Measurements from ENCODE around the gene ADCY5.
A peak's percentile ranks its signal among the peaks of the same experiment; 100 is the strongest.

Gene ADCY5

DNA sequence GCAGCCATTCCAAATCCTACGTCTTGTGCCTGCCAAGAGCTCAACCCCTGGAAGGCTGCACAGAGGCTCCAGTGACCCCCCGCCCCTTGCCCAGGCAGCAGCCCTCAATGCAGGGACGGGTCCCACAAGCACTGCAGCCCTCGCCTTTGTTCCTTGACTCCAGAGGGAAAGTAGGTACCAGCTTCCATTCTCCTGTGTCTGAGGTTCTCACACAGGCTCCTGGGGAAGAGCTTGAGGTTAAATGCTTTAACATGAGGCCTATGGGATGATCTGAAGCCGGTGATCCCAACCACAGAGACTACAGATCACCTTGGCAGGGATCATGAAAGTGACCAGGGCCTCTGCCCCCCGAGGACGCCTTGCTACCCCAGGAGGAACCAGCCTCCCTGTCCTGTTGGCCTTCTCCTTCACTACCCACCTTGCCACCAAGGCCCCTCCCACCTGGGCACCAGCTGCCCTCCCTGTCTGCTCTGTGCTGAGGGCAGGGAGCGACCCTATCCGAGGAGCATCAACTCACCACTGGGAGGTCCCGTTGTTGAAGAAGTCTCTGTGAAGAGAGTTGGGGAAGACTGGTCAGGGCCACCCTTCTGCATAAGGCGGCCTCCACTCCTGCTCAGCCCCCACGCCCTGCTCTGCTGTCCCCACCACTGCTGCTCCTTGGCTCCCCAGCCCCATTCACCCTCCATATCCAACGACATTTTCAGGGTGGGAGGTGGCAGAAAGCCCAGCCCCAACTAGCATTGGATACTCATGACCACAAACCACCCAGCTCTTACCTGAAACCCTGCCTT is 151.9 kb downstream of the ADCY5 start:
- DNase-seq = no peak

DNA sequence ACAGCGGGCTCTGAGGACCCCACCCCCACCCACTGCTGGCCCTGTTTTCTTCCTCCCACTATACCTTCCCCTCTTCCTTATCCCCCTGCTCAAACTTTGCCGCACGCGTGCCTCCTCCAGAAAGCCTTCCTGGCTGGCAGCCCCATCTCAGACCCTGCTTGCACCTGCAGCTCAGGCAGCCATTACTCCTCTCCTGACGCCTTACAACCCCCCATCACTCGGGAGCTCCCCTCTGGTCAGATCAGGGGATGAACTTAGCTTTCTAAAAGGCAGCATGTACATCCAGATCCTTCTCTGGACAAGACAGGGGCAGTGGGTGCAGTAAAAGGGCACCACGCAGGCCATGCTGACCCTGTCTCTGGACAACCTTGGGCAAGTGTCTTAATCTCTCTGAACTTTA is 152.6 kb downstream of the ADCY5 start:
- DNase-seq = no peak

DNA sequence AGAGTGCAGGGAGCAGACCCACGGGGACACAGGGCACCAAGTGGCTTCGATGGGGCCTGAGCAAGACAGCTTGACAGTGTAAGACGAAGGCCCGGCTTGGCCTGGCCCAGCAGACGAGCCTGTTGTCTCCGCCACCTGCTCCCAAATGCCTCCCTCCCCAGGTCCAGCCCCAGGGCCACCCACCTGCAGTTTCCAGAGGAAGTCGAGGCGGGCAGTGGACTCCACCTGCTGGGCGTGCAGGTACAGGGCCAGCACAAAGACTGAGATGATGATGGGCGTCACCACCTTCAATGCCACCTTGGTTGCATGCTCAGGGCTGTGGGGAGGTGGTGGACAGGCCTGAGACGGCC is 153.0 kb downstream of the ADCY5 start:
- DNase-seq = no peak

DNA sequence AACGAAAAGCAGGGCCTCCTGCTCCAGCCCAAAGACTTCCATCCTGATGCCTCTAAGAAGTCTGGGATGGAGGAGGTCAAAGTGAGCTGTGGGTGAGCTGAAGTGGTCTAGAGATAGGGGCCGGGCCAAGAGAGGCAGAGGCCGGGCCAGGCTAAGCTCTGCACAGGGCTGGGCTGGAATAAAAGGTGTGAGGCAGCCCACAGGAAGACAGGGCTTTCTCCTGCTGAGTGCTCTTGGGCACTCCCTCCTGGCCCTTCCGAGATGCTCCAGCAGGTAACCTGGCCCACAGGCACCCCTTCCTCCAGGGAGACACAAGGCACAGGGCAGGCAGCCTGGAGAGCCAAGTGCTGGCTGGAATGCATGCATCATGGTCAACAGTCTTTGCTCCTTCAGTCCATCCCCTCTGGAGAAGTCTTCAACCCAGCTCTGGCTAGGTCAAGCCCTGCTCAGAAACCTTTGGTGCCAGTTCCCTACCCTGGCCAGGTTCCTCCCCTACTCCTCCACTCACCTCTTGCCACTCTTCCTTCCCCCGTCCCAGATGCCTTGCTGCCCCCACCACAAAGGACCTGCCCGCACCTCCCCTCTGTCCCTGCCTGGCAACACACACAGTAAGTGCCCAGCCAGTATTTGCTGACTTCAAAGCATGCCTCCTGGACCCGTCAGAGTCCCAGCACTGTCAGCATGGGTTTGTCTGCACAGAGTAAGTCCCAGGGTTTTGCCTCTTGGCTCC is 153.6 kb downstream of the ADCY5 start:
- DNase-seq = no peak

DNA sequence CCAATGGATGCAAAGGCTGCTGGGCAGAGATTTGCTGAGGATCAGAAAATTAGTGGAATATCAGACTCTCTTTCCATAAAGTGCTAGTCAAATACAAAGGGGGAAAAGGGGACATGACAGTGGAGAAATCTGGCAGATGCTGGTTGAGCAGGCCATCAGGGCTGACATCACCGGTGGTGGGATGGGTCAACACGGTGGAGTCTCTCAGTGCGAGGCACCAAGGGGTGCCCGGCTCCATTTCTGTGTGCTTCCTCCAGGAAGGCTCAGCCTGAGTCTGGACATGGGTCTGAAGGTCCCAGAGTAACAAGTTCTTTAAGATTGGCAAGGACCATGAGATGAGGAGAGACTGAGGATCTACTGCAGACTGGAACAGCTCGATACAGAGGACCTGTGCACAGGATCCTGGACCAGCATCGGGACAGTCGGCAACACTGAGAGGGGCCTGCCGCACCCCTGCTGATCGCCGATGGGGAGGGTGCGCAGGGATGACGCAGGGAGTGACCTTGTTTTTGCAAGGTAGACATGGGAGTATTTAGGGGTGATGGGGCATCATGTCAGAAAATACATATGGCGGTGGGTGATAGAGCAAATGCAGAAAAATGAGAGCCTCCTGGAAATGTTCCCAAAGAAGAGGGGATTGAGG is 154.5 kb downstream of the ADCY5 start:
- no peak for DNase-seq

DNA sequence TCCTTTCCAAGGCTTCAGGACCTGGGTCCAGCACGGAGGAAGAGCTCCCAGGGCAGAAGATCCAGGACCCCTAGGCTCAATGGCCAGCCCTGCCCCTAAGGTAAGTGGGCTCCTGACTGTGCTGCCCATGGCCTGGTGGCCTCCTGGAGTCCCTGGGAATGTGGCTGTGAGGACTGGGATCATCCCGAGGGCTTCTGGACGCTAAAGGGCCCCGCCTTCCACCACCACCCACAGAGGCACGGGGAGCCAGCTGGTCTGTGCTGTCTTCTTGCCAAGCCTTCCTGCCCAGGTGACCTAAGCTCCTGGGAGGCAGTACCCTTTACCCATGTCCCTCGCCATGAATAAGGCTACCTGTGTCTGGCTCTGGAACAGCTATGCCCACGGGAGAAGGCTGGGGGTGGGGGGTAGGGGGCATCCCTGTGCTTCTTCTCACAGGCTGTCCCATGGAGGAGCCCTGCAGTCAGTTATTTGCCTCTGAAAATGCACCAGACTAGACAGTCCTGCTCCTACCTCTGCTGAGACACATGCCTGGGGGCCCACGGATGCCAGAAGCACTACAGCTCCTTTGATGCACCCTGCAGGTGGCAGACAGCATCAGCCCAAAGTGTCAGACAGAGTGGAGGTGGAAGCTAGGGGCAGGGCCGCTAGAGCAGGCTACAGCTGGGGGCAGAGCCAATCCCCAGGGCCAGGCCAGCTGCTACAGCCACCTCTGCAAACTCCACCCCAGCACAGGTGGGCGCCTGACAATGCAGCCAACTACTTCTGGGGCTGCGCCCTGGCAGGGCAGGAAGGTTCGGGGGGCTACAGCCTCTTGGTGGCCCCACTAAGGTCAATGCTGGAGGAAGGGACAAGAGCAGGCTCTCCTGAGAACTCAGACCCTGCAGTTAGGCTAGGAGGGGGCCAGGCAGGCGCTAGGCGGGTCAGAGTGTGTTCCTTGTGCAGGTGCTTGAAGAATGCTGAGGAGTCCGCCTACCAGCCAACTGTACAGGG is 156.3 kb downstream of the ADCY5 start:
- no peak for DNase-seq

DNA sequence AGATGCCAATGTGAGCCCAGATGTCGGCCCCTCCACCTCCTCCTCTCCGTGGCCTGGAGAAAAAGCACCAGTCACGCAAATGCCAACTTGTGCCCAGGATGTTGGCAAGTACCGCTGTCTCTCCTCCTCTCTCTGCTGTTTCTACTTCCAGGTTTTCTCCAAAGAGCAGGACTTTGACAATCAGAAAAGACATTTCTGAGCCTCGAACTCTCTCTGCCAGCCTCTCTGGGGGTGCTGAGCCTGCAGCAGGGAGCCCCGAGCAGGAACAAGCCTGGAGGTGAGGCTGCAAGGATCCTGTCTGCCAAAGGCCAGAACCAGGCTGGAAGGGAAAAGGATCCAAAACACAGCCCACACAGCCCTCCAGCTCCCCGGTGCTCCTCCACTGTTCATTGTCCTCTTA is 157.5 kb downstream of the ADCY5 start:
- DNase-seq = no peak

DNA sequence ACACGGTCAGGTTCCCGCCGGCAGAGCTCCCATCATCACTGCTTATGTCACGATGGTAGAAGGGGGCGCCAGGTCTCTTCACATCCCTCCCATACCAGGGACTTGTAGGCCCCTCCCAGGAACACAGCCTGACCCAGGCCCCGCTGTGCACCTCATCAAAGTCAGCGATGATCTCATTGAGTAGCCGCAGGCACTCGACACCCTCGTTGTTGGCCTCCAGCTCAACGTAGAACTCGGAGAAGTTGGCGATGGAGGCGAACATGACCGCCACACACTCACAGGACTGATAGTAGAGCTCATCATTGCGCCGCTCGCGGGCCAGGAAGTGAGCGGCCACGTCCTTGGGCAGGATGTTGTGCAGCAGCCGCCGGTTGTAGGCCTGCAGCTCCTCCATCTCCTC is 157.9 kb downstream of the ADCY5 start:
- no peak for DNase-seq

DNA sequence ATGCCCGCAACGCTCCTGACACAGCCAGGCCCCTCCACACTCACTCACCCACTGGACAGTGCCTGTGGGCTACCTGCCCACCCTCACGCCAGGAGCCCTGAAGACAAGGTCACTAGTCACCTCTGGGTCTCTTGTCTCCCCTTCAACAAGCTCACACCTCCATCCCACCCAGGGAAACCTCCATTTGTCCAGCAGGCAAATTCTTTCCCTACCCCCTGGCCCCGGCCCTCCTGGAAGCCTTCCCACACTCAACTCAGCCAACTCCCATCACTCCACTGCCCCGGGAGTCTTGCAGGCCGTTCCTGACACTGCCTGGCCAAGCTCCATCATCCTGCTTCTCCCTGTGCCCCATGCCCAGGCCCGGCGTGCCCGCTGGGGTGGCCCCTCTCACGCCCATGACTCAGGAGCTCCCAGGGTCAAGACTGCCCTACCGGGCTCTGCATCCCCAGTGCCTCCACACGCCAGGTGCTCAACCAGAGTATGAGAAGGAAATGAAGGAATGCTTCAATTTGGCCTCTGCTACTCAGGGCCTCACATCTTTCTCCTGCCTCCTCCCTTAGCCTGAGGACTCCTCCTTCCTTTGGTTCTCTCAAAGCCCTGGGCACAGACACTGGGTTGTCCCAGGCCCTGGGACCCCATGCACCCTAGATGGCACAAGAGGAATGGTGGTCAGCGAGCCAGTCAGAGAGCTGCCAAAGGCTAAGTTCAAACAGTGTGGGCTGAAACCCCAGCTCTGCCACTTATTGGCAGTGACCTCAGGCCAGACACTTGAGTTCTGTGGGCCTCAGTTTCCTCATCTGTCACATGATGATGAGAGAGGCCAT is 158.6 kb downstream of the ADCY5 start:
- no peak for DNase-seq

DNA sequence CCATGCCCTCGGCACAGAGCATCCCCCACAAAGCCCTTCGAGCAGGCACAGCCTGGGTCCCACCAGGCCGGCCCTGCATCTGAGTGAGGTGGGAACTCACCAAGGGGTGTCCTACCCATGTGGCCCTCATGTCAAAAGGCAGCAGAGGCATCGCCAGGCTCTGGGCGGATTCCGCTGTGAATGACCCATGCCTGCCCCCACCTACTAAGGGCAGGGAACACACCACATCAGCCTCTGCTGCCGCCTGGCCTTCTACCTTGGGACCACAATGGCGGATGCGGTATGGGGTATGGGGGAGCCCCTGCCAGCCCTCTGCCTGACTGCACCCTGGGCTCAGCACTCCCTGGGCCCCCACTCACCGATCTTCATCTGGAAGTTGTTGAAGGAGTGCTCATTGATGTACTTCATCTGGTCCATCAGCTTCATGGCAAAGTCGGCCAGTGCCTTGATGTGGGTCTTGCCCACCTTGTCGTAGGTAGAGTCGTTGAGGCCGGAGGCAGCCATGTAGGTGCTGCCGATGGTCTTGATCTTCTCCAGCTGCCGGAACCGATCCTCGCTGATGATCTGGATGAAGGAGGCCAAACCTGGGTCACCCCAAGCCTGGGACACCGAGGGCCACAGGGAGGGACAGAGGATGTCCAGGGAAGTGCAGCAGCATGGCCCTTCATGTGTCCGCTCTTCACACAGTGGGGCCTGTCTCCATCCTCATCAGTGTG is 159.3 kb downstream of the ADCY5 start:
- DNase-seq = no peak

DNA sequence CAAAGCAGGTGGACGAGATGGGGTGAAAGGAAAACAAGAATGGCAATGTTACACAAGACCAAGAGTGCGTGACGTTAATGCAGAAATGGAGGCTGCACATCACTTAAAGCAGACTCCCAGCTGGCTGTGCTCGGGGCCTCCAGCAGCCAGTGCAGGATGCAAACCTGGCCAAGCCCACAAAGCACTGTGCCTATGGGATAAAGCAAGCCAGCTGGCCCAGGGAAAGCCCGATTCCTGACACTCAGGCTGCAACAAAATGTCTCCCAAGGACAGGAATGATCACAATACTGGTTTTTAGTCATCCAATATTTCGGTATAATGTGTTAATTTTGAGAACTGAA is 161.0 kb downstream of the ADCY5 start:
- DNase-seq = no peak

DNA sequence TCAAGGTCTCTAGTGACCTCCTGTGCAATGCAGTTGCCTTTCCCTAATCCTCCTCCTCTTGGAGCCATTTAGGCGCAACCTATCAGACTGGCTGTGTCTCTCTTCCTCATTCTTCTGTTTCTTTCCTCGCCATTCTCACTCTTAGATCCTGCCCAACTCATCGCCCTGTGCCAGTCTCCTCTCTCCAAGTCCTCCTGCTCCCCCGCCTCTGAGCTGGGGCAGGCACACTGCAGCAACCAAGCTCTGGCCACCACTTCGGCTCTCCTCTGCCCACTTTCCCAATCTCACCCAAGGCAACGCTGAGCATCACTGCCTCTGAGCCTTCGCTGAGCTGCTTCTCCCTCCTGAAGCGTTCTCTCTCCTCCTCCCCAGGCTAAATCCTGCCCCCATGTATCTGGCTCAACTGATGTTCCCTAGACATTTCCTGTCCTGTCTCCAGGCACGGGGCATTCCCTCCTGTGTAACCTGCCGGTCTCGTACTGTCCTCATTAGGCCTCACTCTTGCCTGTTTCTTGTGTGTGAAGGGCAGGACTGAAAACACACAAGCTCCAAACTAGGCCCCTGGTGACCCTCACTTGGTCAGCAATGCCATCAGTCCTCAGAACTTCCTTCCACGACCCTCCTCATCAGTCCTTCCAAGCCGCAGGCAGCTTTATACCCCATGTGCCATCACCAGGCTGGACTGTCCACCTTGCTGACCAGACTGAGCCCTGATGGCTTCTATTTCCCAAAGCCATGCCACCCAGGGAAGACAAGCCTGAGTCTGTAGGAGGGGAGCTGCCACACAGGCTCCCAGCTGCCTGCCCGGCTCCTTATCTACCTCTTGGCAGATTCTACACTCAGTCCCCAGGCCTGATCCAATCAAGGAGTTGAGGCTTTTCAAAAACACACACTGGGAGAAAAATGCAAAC is 161.6 kb downstream of the ADCY5 start:
- DNase-seq = no peak

DNA sequence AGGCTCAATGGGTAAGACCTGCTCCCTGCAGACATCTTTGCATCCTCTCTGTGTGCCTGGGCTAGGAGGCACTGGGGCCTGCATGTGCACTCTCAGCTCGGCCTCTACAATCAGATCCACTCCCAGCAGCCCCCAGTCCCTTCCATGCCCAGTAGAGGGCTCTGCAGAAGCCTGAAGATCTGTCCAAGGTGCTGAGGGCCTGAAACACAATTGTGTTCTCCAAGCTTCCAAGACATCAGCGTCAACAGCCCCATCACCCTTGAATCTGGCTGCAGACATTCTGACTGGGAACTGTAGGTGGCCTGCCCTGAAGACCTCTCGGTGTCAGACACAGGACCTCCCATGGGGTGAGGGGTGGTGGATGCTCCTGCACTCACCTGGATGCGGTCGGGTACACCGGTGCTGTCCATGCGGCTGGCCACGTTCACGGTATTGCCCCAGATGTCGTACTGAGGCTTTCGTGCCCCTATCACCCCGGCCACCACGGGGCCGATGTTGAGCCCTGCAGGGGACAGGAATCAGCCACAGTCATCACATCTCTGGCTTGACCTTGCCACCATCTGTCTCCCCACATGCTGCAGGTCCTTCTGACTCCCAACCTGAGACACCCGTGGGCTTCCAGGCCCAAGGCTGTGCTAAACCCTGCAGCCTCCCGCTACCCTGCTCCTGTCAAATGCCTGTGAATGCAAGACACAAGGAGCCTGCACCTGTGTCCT is 162.4 kb downstream of the ADCY5 start:
- peak in 2 of 6 experiments; percentile 1 to 7 for DNase-seq

DNA sequence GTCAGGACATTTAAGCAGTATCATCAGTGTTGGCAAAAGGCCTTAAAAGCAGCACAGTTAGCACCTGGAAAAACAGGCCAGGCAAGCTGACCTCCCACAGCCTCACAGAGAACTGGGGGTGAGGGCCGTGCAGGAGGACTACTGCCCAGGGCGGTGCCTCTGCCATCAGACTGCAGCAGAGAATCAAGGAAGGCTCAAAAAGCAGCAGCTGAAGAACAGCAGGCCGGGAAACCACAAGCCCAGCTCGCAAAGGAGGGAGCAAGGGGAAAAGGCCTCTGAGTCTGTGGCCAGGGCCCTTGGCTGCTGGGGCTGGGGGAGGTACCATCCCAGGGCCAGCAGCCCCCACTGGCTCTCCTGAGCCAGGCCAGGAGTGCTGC is 163.0 kb downstream of the ADCY5 start:
- no peak for DNase-seq

DNA sequence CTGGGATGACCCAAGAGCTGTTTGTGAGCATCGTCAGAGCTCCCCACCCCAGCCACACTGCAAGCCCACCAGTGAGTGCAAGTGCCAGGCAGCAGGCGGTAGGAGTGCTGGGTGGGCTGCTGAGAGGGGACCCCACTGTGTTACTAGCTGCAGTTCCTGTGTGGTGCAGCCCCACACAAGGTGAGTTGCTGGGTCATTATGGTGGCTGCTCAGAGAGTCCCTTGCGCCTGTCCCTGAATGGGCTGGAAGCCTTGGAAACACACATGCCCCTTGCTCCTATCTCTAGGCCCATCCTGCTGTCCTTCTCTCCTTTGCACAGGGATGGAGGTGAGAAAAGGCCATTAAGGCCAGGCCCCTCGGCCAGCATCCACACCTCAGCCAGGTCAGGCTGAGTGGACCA is 163.4 kb downstream of the ADCY5 start:
- DNase-seq = no peak

DNA sequence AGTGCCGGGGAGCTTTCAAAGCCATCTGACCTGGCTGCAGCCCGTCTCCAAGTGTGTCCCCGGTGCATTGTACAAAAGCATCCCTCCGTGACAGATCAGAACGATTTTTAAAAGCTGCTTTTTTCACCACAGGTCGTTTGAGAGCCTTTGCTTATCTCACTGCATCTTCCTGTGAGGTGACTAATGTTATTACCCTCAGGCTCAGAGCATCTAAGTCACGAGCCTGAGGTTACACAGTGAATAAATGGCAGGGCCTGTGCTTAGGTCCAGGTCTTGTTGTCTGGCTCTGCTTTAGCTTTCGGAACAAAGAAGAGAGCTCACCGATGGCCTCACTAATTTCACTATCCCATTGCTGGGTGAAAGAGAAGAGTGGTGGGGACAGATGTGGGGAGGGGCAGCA is 163.8 kb downstream of the ADCY5 start:
- DNase-seq = no peak

DNA sequence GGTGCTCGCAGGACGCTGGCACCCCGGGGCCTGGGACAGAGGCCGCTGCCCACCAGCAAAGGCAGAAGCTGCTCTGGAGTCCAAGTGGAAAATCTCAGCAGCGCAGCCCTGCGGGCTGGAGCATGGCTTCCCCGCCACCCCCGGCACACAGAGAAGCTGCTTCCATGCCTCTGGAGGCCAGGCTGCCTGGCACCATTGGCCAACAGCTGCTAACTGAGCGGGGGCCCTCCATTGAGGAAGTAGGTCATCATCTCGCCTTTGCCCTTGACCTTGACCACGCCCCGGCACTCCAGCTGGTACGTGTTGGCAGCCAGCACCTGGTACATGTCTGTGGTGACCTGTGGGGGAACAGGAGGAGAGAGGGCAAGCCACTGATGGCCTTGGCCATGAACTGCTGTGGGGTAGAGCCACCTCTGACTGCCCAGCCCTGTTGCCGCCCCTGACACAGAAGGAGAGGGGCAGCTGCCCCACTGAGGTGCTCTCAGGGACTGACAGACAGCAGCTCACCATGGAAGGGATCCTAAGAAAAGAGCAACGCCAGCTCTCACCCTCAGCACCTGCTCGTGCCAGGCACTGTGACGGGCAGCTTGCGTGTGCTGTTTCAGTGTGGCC is 164.4 kb downstream of the ADCY5 start:
- DNase-seq = no peak

DNA sequence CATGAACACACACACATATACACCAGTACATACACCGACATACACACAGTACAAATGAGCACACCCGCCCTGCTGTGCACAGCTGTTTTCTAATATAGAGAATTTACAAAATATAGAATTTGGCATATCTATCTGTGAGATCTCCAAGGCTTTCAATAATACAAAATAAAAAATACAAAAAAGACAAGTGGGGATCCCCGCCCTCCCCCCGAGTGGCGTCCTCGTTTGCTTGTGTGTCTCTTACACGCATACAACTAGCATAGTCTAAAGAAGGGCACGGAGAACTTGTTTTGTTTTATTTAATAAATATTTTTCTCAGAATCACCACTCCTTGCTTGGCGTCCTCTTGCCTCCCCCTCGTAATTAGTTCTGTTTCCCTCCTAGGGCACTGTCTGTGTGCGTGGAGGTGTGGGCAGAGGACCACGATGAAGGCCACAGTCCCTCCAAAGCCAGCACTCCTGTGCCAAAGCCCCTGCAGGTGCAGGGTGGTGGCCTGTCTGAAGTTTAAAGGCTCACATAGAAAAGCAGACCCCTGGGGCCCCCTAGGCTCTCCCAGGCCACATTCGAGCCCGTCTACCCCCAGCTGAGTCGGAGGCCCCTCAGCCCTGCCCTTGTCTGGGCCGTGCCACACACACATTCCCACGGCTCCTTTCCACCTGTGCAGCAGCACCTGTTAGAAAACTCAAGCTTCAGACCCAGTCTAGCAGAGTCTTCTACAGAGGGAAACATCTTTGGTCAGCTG is 165.1 kb downstream of the ADCY5 start:
- no peak for DNase-seq

DNA sequence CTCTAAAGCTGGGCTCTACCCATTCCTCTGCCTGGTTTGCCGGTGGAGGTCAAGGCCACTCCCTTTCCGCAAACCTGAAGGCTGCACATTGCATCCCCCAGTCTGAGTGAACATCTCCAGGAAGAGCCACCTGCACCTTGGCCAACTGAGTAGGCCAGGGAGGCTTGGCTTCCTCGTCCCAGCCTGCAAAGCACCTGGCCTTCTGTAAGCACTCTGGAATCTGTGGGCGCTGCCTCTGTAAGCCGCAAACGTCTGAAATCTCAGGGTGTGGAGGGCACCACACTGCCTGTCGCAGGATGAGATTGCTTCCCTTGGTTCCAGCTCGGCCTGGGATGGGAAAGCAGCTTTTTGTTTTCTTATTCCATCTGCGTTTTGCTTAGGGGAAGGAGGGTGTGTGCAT is 165.8 kb downstream of the ADCY5 start:
- no peak for DNase-seq
